ENCODE measurements around the gene NDRG3.

NDRG3 gene

GRCh38 chr20:36756496-36756895 is 10.6 kb upstream of the NDRG3 start:
- Histone ChIP-seq H3K4me3 (replicated peaks; ENCODE audit: insufficient read depth, low read length) (no peak overlapping the region), H3K27me3 (ENCODE audit: insufficient read depth, poor library complexity, severe bottlenecking) (no peaks in the 10 kb centered on the region), H3K27ac (replicated peaks) (peak overlapping the region; percentile 53)
- TF ChIP-seq REST (IDR thresholded peaks at IDR 0.05; ENCODE audit: insufficient replicate concordance, low read depth) (no peak), SPI1 (IDR thresholded peaks at IDR 0.05; ENCODE audit: borderline replicate concordance, low read depth) (no peak), GABPA (IDR thresholded peaks at IDR 0.05; ENCODE audit: low read depth) (no peak), CTCF (IDR thresholded peaks at IDR 0.05; ENCODE audit: insufficient read depth, low read length) (no peak), POLR2AphosphoS5 (IDR thresholded peaks at IDR 0.05; ENCODE audit: low read depth) (no peak)
- no peak for DNase-seq (ENCODE audit: low read depth in 1 of 2, low spot score in 1 of 2)

- DNase-seq (ENCODE audit: low read depth in 1 of 2, low spot score in 1 of 2): peak in 1 of 2 experiments; percentile 59
- H3K27me3 ChIP-seq (ENCODE audit: insufficient read depth, poor library complexity, severe bottlenecking): no peaks in the 10 kb centered on the region
- no peak for TF ChIP-seq POLR2AphosphoS5 (IDR thresholded peaks at IDR 0.05; ENCODE audit: low read depth)
- peak; percentile 31 for TF ChIP-seq CTCF (IDR thresholded peaks at IDR 0.05; ENCODE audit: insufficient read depth, low read length)
- no peak for TF ChIP-seq GABPA (IDR thresholded peaks at IDR 0.05; ENCODE audit: low read depth)
- no peak for TF ChIP-seq SPI1 (IDR thresholded peaks at IDR 0.05; ENCODE audit: borderline replicate concordance, low read depth)
- H3K4me3 ChIP-seq (replicated peaks; ENCODE audit: insufficient read depth, low read length): no peak overlapping the region
- H3K27ac ChIP-seq (replicated peaks): no peak overlapping the region
Measured at GRCh38 chr20:36754656-36755222, 8.8 kb upstream of the NDRG3 start.

- TF ChIP-seq POLR2AphosphoS5 (IDR thresholded peaks at IDR 0.05; ENCODE audit: low read depth): no peak
- no peak for TF ChIP-seq GABPA (IDR thresholded peaks at IDR 0.05; ENCODE audit: low read depth)
- no peak overlapping the region for H3K27ac ChIP-seq (replicated peaks)
- H3K27me3 ChIP-seq (ENCODE audit: insufficient read depth, poor library complexity, severe bottlenecking): no peaks in the 10 kb centered on the region
- no peak for DNase-seq (ENCODE audit: low read depth in 1 of 2, low spot score in 1 of 2)
- H3K4me3 ChIP-seq (replicated peaks; ENCODE audit: insufficient read depth, low read length): no peak overlapping the region
Measured at GRCh38 chr20:36752582-36752981, 6.7 kb upstream of the NDRG3 start.

- peak in 1 of 2 experiments; percentile 2 for DNase-seq (ENCODE audit: low read depth in 1 of 2, low spot score in 1 of 2)
Measured at GRCh38 chr20:36745234-36745926, 510 bp downstream of the NDRG3 start.

More at GRCh38 chr20:36745234-36745926, 510 bp downstream of the NDRG3 start:
- Histone ChIP-seq H3K27me3 (ENCODE audit: insufficient read depth, poor library complexity, severe bottlenecking) (no peaks in the 10 kb centered on the region), H3K4me3 (replicated peaks; ENCODE audit: insufficient read depth, low read length) (peak overlapping the region; percentile 82), H3K27ac (replicated peaks) (no peak overlapping the region)
- TF ChIP-seq POLR2AphosphoS5 (IDR thresholded peaks at IDR 0.05; ENCODE audit: low read depth) (no peak), REST (IDR thresholded peaks at IDR 0.05; ENCODE audit: insufficient replicate concordance, low read depth) (no peak), CTCF (IDR thresholded peaks at IDR 0.05; ENCODE audit: insufficient read depth, low read length) (no peak), GABPA (IDR thresholded peaks at IDR 0.05; ENCODE audit: low read depth) (no peak), SPI1 (IDR thresholded peaks at IDR 0.05; ENCODE audit: borderline replicate concordance, low read depth) (no peak)
